Stimulated activated CD8-positive, alpha-beta memory T cell treated with anti-CD3 and anti-CD28 coated beads, Interleukin-4, amount 100 ng/mL, for 4 hours (primary cell): ENCODE results near the gene MTARC1.

ENCODE experiments used
- DNase-seq, 2 donors: peaks; one replicate each; pipeline ENCODE4 v3.0.0-alpha.2; 2020; ENCODE audit warnings: low read depth in 2 of 2, low spot score in 1 of 2

The MTARC1 gene

GRCh38 chr1:220803401-220804201 lies 16.9 kb downstream of the MTARC1 start:
- DNase-seq = no peak

- DNase-seq = no peak
Observed at GRCh38 chr1:220804202-220804586, 17.5 kb downstream of the MTARC1 start.

GRCh38 chr1:220806408-220806807 lies 19.7 kb downstream of the MTARC1 start:
- DNase-seq = no peak

GRCh38 chr1:220807726-220808125 lies 21.0 kb downstream of the MTARC1 start:
- no peak for DNase-seq

- DNase-seq = no peak
Observed at GRCh38 chr1:220808345-220809186, 21.9 kb downstream of the MTARC1 start.

- no peak for DNase-seq
Observed at GRCh38 chr1:220809187-220809550, 22.5 kb downstream of the MTARC1 start.

GRCh38 chr1:220809704-220810103 lies 23.0 kb downstream of the MTARC1 start:
- no peak for DNase-seq

- DNase-seq = peak; percentile 32 to 37
Observed at GRCh38 chr1:220810179-220810653, 23.5 kb downstream of the MTARC1 start.

GRCh38 chr1:220810963-220811362 lies 24.2 kb downstream of the MTARC1 start:
- DNase-seq = no peak

GRCh38 chr1:220811695-220812094 lies 25.0 kb downstream of the MTARC1 start:
- no peak for DNase-seq

- no peak for DNase-seq
Observed at GRCh38 chr1:220812308-220812707, 25.6 kb downstream of the MTARC1 start.

- DNase-seq = no peak
Observed at GRCh38 chr1:220813013-220813412, 26.3 kb downstream of the MTARC1 start.

GRCh38 chr1:220815409-220815808 lies 28.7 kb downstream of the MTARC1 start:
- DNase-seq = no peak

- no peak for DNase-seq
Observed at GRCh38 chr1:220817907-220818306, 31.2 kb downstream of the MTARC1 start.

- no peak for DNase-seq
Observed at GRCh38 chr1:220818421-220819173, 31.9 kb downstream of the MTARC1 start.

GRCh38 chr1:220819467-220820026 lies 32.8 kb downstream of the MTARC1 start:
- DNase-seq = no peak

- DNase-seq = no peak
Observed at GRCh38 chr1:220824031-220824989, 37.6 kb downstream of the MTARC1 start.

GRCh38 chr1:220825819-220826551 lies 39.3 kb downstream of the MTARC1 start:
- DNase-seq = no peak

GRCh38 chr1:220826729-220827128 lies 40.0 kb downstream of the MTARC1 start:
- DNase-seq = no peak
